Neutrophil (primary cell): ENCODE data around the gene WDR6.

Source experiments
- H3K27ac ChIP-seq: fragments of 200-600 bp; sonication (generic); 2 replicates; pipeline ENCODE4 v1.5.1; 2016; ENCODE audit warnings: mild to moderate bottlenecking, moderate library complexity
- H3K27me3 ChIP-seq: fragments of 200-600 bp; sonication (generic); 2 replicates; pipeline ENCODE4 v1.6.0; 2016; ENCODE audit warnings: mild to moderate bottlenecking
- H3K36me3 ChIP-seq: fragments of 200-600 bp; sonication (generic); 2 replicates; pipeline ENCODE4 v1.5.1; 2017
- H3K4me1 ChIP-seq, 2 experiments: fragments of 200-600 bp in 1 of 2; sonication (generic) in 1 of 2; 1 replicate in 1 of 2; 2 replicates in 1 of 2; pipeline versions ENCODE4 v1.5.1 to v1.6.1; 2013 to 2016; ENCODE audit warnings: low read depth in 1 of 2, low read length in 1 of 2, mild to moderate bottlenecking in 1 of 2, moderate library complexity in 1 of 2; ENCODE audit not compliant: control insufficient read depth in 1 of 2, insufficient read depth in 1 of 2
- H3K4me3 ChIP-seq, 2 experiments: fragments of 200-600 bp in 1 of 2; sonication (generic) in 1 of 2; 1 replicate in 1 of 2; 2 replicates in 1 of 2; pipeline ENCODE4 v1.5.1; 2013 to 2016; ENCODE audit warnings: low read depth in 1 of 2, low read length in 1 of 2, mild to moderate bottlenecking in 1 of 2, moderate library complexity in 1 of 2
- H3K9me3 ChIP-seq: fragments of 200-600 bp; sonication (generic); 2 replicates; pipeline ENCODE4 v1.5.1; 2016
- TF ChIP-seq, protein P1 (sequence below): fragments of 200-600 bp; sonication (generic); IDR thresholded peaks from 2 replicates; pipeline ENCODE4 v1.5.1; 2016; ENCODE audit warnings: antibody characterized with exemption

The WDR6 gene

DNA sequence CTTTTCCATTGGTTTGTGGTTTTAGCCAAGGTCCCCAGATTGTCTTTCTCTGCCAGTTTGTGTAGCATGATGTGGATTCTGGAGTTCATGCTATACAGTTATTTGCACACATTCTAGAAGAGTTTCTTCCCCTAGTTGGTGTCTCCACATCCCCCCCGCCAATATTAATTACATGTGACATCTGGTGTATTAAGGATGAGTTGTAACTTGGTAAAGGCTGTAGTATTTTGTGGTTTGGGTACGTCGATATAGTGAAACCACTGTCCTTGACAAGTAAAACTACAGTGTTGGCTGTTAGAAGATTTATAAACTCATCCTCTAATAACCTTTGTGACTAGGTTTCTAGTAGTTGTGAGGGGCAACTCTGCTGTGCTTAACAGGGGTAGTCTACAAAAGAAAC lies 40.8 kb upstream of the WDR6 start:
- TF ChIP-seq, protein P1, sequence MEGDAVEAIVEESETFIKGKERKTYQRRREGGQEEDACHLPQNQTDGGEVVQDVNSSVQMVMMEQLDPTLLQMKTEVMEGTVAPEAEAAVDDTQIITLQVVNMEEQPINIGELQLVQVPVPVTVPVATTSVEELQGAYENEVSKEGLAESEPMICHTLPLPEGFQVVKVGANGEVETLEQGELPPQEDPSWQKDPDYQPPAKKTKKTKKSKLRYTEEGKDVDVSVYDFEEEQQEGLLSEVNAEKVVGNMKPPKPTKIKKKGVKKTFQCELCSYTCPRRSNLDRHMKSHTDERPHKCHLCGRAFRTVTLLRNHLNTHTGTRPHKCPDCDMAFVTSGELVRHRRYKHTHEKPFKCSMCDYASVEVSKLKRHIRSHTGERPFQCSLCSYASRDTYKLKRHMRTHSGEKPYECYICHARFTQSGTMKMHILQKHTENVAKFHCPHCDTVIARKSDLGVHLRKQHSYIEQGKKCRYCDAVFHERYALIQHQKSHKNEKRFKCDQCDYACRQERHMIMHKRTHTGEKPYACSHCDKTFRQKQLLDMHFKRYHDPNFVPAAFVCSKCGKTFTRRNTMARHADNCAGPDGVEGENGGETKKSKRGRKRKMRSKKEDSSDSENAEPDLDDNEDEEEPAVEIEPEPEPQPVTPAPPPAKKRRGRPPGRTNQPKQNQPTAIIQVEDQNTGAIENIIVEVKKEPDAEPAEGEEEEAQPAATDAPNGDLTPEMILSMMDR, result no peak
- Histone ChIP-seq H3K27me3 (no peaks in the 10 kb centered on the region), H3K4me3 (no peak overlapping the region), H3K36me3 (peaks cover 82% of the 10 kb centered on the region), H3K4me1 (no peaks in the 10 kb centered on the region), H3K27ac (no peak overlapping the region), H3K9me3 (no peaks in the 10 kb centered on the region)

DNA sequence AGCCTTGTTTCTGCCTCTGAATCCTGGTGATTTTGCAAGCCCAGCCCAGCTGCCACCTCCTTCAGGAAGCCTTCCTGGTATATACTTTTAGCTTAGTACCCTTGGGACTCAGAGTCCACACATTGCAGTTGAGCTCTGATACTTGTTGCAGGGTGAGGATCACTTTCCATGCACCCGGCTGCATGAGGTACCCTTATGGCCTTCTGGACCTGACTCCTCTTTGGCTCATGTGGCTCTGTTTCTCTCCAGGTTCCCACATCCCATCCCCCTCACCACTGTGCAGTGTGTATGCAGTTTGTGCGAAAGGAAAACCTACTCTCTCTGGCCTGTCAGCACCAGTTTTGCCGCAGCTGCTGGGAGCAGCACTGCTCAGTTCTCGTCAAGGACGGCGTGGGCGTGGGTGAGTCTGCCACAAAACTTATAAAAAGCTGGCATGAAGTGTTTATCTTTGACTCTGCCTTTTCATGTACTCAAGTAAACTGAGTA lies 40.3 kb upstream of the WDR6 start:
- Histone ChIP-seq H3K27ac (no peak overlapping the region), H3K4me3 (no peak overlapping the region), H3K9me3 (no peaks in the 10 kb centered on the region), H3K36me3 (peaks cover 83% of the 10 kb centered on the region), H3K27me3 (no peaks in the 10 kb centered on the region), H3K4me1 (no peaks in the 10 kb centered on the region)
- TF ChIP-seq, protein P1, result no peak

DNA sequence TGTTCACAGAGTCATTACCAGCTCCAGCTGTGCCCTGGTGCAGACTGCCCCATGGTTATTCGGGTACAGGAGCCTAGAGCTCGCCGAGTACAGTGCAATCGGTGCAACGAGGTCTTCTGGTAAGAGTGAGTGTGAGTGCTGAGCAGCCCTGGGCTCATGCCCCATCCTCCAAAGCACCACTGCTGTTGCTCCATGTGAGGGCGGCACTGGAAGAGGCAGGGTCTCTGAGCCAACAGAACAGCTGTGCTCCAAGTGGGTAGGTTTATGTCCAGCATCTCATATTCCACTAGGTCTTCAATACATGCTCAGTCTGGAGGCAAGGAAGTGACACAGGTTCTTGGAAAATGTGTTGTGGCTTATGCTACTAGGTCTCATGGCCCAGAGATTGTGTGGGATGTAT lies 36.6 kb upstream of the WDR6 start:
- peaks cover 95% of the 10 kb centered on the region for H3K36me3 ChIP-seq
- H3K9me3 ChIP-seq, result no peaks in the 10 kb centered on the region
- H3K4me3 ChIP-seq, result no peak overlapping the region
- H3K27ac ChIP-seq, result no peak overlapping the region
- TF ChIP-seq, protein P1, result no peak
- no peaks in the 10 kb centered on the region for H3K27me3 ChIP-seq
- no peaks in the 10 kb centered on the region for H3K4me1 ChIP-seq

DNA sequence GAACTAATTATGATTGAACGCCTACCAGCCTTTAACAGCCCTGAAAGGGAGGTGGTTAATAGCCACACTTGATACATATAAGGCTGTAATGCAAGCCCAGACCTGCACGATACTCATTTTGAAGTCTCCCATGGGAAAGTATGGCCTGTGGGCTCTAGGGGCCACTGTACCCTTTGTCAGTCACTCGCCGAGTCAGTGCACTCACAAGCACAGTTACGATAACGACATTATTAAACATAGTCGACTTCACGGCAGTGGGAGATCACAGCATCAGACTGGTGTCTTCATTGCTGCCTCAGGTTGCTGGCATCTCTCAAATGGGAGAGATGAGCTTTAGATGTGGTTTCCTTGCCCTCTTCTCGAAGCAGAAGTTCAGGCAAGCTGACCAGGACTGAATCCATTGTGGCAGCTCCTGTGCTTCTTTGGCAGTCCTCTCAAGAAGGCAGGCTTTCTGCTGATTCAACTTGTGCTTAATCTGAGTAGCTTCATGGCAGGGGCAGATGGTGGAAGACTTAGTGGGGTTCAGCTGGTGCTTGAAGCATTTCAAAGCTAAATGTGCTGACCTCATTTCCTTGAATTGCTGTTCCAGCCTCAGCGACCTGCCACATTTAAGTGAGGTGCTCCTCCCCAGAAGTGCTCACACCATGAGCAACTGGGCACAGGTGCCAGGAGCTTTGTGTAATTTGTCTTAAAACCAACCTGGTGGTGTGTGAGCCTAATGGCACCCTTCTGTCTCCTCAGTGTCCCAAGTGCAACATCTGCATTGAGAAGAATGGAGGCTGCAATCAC lies 32.9 kb upstream of the WDR6 start:
- Histone ChIP-seq H3K36me3 (peaks cover 94% of the 10 kb centered on the region), H3K27ac (no peak overlapping the region)

DNA sequence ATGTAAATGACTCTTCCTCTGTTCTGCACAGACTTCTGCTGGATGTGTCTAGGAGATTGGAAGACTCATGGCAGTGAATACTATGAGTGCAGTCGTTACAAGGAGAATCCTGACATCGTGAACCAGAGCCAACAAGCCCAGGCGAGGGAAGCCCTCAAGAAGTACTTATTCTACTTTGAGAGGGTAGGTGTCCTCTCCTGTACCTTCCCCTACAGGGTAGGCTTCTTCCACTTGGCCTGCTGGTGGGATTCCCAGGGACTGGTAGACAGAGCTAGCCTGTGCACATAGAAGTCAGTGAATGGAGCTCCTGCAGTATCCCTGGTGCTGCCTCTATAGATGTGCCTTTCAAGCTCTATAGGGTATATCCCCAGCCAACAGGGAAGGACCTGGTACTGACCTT lies 27.7 kb upstream of the WDR6 start:
- H3K4me3 ChIP-seq, result no peak overlapping the region
- H3K36me3 ChIP-seq, result peaks cover 95% of the 10 kb centered on the region
- no peaks in the 10 kb centered on the region for H3K27me3 ChIP-seq
- H3K9me3 ChIP-seq, result no peaks in the 10 kb centered on the region
- H3K4me1 ChIP-seq, result no peaks in the 10 kb centered on the region
- TF ChIP-seq, protein P1, result no peak
- no peak overlapping the region for H3K27ac ChIP-seq

More for the DNA sequence above, 32.9 kb upstream of the WDR6 start:
- H3K4me1 ChIP-seq, result no peaks in the 10 kb centered on the region
- no peak overlapping the region for H3K4me3 ChIP-seq
- no peaks in the 10 kb centered on the region for H3K9me3 ChIP-seq
- TF ChIP-seq, protein P1, result no peak
- no peaks in the 10 kb centered on the region for H3K27me3 ChIP-seq
